DMS 273 (cell line): ENCODE data around the gene NUP210.
"Not testable (repeated sequence)": the region's sequence is repeated elsewhere in the genome, so short reads cannot be mapped to it uniquely, and the experiment has no call there.

Experiments
- DNase-seq: peaks from one replicate; lab custom pipeline; 2025; ENCODE audit not compliant: unreplicated experiment; lab: John Stamatoyannopoulos, UW

Gene NUP210

DNA sequence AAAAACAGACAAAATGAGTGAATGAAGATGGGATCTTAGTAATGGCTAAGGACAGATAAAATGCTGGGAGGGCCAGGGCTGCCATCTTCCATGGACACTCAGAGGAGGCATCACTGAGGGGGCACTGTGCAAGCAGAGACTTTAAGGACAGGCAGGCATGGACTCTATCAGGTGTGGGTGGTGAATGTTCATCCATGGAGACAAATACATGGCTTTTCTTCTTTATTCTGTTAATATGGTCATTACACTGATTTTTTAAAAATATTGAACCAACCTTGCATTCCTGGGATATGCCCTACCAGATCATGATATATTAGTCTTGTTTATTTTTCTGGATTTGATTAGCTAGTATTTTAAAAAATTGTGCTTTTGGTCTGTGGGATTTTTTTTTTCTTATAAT is 12.2 kb downstream of the NUP210 start:
- peak; percentile 9 for DNase-seq

DNA sequence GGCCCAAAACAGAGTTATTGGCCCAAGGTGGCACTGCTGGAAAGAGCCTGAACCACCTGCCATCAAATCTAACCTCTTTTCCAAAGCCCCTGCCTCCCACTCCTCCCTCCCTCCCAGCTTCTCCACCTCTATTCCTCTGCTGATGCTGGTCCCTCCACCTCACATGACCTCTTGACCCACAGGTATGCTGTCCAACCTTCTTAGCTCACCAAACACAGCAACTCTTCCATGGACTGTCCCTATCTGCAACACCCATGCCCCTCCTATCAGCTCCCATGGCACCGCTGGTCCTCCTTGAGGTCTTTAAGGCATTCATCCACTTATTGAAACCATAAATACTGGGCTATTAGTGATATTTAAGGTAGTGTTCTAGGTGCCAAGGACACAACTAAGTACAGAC is 12.6 kb downstream of the NUP210 start:
- no peak for DNase-seq

DNA sequence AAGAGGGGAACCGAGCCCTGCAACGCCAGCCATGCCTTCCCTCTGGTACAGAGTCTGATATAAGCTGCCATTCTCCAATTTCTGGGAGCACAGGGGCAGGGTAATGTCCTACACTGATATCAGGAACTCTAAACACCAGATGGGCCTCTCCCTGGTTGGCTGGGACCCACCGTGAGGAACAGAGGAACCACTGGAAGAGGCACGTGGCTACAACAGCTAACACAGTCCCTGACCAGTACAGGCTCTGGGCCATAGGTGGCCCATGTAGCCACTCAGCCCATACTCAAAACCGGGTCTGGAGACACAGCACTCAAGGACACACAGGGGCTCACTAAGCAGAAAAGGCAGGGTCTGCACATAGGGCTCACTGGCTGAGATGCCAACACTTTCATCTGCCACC is 13.9 kb downstream of the NUP210 start:
- no peak for DNase-seq

DNA sequence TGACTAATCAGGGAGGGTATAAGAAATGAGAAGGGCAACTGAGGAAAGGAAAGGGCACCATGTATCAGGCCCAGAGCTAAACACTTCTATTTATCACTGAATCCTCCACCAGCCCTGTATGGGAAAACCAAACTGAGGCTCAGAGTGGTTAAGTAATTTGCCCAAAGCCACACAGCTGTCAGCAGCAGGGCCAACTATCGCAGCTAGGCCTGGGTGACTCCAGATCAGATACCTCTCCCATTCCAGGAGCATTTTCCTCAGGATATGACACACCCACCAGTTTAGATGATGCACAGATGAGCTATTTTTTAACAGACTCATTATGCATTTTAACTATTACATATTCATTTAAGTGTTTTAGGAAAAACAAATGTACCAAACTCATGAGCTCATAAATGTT is 14.5 kb downstream of the NUP210 start:
- no peak for DNase-seq

DNA sequence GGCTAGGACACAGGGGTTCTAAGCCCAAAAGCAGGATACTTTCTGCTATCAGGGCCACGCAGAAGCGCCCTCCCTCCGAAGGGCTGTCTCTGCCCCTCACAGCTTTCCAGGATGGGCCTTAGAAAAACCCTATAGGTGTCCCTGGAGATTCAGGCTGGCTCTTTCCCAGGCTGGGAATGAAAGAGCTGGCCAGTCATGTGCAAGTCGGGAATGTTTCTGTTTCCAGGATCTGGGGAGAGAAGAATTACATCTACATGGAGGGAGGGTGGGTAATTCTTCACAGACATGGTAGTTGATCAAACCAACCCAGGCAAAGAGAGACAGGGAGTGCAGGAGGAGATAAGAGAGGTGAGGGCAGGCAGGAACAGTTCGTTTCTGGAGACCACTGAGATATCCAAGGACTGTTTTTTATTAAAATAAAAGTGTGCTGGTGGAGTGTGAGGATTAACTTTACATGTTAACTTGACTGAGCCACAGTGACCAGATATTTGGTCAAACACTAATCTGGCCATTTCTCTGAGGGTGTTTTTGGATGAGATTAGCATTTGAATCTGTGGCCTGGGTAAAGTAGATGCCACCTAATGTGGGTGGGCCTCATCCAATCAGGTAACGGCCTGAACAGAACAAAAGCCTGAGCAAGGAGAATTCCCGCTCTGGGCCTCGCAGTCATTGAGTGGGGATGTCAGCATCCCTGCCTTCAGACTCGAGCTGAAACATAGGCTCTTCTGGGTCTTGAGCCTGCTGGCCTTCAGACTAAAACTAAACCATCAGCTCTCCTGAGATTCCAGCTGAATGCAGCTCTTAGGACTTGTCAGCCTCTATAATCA is 15.3 kb downstream of the NUP210 start:
- DNase-seq, result no peak

DNA sequence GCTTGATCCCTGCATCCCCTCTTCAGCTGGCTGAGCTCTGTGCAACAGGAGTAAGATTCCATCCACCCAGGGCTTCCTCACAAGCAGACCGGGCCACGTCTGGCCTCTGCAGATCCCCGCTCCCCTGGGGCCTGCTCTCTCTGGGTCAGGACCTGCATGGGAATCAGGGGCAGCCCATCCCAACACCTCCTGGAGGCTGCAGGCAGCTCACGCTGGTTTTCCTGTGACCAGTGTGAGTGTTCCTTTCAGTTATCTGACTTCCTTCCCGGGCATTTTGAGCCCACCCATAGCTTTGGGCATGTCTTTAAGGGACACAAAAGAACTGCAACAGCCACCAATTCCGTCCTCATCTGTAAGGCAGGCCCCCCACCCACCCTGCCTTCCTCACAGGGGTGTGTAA is 16.3 kb downstream of the NUP210 start:
- DNase-seq, result no peak

DNA sequence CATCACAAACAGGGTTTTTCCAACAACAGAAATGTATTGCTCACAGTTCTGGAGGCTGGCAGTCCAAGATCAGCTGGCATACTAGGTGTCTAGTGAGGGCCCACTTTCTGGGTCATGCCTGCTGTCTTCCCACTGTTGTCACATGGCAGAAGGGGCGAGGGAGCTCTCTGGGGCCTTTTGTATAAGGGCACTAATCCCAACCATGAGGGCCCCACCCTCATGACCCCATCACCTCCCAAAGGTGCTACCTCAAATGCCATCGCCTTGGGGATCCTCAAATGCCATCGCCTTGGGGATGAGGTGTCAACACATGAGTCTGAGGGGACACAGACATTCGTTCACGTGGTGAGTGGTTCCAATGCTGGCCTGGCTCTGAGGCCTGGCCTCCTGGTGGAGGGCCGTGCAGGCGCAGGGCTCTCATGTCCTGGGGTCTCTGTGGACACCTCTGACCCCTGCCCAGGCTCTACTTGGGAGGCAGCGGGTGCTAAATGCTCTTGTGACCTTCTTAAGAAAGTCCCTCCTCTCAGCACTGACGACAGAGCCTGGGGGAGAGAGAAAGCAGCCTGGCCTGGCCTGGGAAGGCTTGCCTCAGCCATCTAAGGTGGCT is 16.8 kb downstream of the NUP210 start:
- DNase-seq, result no peak

DNA sequence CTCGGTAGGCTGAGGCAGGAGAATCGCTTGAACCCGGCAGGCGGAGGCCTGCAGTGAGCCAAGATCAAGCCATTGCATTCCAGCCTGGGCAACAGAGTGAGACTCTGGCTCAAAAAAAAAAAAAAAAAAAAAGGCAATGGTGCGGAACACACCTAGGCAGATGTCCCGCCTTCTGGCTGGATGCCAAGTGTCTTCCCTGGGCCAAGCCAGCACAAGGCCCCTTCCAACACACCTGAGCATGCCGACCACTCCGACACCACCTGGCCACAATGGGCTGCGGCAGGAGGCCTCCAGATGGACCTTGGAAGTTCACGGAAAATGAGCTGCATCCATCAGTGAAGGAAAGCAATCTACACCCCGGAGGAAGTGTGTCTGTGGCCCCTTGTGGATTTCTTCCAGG is 19.0 kb downstream of the NUP210 start:
- DNase-seq, result no peak

DNA sequence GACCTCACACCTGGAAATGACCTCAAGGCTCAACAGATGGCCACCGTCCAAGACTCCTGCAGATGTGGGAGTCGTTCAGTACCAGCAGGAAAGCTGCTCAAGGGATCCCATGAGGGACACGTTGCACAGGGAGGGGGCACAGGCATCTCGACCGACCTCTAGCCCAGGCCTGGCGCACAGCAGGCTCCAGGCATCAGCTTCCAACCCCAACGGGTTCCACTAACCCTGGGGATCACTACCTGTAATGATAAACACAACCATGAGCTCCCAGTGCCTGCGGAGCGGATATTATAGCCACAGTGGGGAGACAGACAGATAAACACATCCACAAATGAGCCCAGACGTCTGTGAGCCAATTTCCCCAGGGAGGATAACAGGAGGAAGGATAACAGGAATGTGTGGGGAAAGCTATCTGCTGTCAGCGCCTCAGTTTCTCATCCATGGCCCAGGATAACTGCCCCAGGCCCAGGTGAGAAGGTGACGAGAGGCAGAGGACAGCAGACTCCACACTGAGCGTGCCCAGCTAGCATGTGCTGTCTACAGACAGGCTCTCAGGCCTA is 19.9 kb downstream of the NUP210 start:
- DNase-seq, result no peak

DNA sequence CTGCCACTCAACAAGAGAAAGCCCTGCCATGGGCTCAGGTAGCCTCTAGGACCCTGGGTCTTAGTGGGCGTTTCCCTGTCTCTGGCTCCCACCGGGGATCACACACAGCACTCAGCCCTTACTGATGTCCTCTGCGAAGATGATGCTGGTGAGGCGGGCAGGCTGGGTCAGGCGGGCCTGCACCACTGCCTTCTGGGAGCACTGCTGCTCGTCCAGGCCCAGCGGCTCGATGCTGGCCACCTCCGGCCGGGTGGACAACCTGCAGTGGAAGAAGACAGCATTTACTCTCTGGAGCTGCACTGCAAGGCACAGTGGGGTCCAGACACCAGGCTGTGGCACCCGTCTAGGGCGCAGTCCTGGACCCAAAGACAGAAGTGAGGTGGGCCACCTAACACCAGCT is 20.5 kb downstream of the NUP210 start:
- no peak for DNase-seq

DNA sequence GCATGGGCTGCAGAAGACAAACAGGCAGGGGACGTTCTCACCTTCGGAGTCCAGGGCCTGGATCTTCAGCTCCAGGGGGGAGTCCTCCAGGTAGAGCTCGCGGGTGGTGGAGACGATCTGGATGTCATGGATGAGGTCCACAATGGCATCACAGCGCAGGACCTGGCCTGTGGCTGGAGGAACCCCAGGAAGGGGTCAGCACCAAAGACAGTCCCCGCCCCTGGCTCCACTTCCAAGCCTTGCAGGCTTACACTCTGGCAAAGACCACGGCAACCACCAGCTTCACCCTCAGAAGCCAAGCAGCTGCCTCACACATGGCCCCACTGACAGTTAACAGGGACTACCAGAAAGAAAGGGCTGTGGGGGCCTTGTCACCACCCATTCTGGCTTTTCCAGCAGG is 22.8 kb downstream of the NUP210 start:
- no peak for DNase-seq

DNA sequence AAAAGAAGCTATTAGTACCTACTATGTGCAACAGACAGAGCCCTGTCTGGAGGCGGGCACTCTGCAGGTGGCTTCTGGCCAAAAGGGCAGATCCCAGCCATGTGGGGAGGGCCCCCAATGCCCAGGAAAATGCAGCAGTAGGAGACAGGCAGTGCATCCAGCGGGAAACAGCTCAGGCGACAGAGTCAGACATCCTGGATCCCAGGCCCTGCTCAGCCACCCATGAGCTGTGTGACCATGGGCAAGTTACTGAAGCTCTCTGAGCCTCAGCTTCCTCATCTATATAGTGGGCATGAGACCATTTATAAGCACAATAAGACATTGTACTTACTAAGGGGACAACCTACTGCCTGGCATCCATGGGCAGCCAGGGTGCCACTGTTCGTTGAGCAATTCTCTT is 25.8 kb downstream of the NUP210 start:
- DNase-seq, result no peak

DNA sequence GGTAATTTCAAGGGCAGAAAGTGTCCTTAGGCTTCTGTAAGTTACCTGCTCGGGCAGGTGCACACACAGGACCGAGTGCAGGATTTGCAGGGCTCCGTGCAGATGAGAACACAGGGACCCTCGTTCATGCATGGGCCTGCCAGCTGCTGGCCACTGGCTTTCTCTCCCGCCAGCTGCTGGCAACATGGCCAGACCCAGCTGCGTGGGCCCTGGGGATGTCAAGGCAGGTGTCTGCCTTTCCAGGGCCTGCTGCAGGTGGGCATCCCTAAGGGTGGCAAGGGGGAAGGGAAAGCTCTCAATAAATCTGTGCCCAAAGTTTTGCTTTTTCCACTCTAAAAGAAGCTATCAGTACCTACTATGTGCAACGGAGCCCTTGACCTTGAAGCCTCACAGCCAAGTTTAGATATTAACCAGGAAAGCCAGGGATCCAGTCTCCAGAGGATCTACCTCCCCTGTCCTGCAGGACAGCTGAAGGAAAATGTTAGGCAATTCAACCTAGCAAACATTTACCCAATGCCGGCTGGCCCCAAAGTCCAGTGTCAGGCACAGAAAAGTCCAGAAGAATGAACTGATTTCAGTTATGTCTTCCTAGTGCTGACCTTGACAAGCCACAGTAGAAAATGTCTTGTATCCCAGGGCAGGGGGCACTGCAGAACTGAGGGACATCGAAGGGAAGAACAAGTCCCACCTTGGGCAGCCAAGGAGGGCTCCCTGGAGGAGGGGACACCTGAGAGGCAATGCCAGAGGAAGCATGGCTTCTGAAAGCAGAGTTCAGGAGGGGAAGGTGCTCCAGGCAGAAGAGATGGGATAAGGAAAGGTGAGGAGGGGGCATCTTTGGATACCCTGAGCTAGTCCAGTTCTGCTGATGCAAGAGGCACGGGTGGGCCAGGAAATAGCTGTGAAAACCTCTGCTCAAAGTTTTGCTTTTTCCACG is 26.4 kb downstream of the NUP210 start:
- no peak for DNase-seq

DNA sequence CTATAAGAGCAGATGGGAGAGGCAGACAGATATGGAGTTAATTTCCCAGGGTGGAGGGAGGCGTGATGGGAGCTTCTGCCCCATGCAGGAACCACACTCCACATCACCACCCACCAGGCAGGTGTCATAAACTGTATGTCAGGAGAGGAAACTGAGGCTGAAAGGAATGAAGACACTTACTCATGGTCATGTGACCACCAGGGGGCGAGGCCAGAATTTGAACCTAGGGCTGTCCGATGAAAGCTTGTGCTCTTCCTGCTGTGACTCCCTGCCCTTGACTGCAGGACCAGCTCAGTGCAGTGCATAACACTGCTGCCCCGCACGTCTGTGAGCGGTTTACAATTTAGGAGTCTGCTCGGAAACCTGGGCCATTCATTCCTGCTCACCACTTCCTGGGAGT is 28.8 kb downstream of the NUP210 start:
- no peak for DNase-seq

DNA sequence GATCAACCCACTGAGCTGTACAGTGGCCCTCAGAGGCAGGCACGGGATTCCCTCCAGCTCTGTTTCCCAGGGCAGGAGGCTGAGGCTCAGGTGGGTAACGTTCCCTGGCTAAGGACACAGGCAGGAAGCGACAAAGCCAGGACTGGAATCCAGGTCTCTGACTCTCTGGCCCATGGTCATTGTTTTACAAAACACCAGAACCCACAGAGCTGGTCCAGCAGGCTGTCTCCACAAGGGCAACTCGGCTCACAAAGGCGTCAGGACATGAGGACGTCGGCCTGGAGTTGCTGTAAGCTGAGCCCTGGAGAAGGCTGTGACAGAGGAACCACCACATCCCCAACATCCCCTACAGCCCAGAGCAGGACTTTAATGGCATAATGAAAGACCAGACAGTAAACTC is 30.7 kb downstream of the NUP210 start:
- DNase-seq, result no peak

DNA sequence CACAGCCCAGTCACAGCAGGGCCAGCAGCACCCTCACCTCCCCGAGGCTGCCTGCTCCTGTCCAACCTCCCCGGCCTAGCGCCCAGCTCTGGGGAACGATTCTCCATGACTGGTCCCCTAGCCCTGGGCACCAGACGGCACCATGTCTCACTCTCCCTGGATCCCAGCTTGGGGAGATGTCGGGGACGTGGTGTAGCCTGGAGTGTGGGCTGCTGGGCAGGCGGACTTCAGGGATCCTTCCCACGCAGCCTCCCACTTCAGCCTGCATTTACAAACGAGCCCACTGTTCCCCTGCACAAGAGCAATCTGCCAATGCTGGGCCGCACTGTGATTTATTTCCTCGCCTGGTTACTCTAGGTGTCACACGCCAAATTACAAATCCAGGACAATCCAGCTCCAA is 31.3 kb downstream of the NUP210 start:
- DNase-seq, result no peak

DNA sequence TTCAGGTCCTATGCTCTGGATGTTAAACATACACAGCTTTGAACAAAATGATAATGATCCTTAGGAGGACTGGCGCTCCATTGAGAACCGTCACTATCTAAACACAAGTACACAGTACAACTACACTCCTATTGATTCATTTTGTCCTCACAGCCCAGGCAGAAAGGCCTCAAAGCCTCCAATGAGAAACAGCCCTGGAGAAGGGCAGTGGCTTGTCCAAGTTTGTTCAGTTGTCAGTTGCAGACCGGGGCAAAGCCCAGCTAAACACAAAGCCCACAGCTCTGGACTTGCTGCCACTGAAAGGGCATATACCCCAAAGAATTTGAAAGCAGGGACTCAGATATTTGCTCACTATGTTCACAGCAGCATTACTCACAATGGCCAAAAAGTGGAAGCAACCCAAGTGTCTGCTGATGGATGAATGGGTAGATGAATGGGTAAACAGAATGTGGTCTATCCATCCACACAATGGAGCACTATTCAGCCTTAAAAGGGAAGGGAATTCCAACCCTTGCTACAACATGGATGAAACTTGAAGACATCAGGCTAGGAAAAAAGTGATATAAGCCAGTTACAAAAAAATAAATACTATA is 34.7 kb downstream of the NUP210 start:
- no peak for DNase-seq

DNA sequence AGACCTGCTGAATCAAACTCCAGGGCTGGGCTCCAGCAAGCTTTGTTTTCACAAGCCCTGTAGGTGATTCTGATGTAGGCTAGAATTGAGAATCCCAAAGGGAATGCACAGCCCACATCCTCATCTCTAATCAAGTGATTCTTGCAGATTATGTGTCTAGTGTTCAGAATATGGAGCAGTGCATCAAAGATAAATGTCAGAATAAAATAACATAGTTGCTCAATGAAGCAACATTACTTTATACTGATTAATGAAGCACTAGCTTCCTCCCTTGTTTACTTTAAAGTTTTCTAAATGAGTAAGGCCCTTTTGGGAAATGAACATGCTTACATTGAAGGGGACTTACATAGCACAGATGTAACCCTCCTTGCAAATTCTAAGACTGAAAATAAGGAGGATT is 39.2 kb downstream of the NUP210 start:
- DNase-seq, result no peak

DNA sequence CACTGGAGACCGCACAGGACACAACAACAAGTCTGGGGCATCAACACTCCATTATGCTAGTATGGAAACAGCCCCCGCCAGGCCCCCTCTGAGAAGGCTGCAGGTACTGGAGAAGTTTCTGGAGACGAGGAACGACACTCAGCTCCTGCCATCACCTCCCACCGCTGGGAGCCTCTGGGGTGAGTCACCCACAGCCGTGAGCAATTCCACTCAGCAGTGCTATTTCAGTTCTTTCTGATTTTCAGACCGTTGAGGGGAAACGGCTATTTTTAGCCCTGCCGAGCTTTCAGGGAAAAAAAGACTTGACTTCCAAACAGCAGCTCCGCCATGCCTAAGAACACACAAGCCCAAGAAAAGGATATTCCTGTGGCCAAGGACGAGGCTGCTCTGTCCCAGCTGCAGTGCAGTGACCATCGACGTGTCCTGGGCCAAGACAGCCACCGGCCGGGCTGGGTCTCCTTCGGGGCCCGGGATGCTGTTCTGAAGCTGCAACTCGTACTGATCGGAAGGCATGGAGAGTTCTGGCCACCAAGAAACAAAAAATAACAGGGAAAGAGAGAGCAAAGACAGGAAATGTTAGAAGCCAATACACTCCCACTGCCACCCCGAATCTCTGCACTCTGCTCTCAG is 40.8 kb downstream of the NUP210 start:
- no peak for DNase-seq

DNA sequence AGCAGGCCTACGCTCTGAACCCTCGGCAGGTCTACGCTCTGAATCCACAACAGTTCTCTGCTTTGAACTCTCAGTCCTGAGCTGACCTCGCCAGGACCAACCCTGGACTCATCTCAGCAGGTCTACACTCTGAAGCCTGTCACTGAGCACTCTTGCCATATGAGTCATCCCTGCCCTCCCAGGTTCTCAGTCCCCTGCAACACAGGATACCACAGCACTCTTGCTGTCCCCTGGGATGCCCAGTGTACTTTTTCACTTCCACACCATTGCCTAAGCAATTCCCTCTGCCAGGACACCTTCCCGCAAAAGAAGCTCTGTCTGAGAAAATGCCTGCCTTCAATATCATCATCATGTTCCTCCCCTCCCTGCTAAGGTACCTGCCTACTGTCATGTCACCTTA is 42.0 kb downstream of the NUP210 start:
- DNase-seq, result no peak

DNA sequence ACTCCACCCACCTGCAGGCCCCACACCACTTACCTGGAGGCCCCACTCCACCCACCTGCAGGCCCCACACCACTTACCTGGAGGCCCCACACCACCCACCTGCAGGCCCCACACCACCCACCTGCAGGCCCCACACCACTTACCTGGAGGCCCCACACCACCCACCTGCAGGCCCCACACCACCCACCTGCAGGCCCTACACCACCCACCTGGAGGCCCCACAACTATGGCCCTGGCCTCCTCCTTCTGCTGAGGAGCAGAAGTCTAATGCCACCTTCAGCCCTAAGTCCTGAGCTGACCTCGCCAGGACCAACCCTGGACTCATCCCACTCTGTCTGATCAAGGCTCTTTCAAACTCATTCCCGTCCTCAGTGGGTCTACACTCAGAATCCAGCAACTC is 42.4 kb downstream of the NUP210 start:
- DNase-seq, result not testable (repeated sequence)
